ENCODE measurements around the gene FKBP5. TPM values are rescaled to one million over a fixed set of nuclear protein-coding genes. Genes with fewer than 3 reads are reported as not detected.

FKBP5 gene
- total RNA-seq, 2 donors from 2014 or later, result 27.0 to 53.3 TPM

GRCh38 chr6:35610830-35611229, 77.9 kb downstream of the FKBP5 start:
- no peak overlapping the region for H3K9ac ChIP-seq (ENCODE audit: extremely low read depth, low read length, poor library complexity, severe bottlenecking)
- no peak for DNase-seq
- Mint-ChIP-seq H3K36me3 (ENCODE audit: low read depth) (peaks cover 31% of the 10 kb centered on the region), H3K27ac (peak overlapping the region; percentile 11), H3K27me3 (ENCODE audit: insufficient read depth) (no peaks in the 10 kb centered on the region), H3K9me3 (no peaks in the 10 kb centered on the region), H3K4me3 (no peak overlapping the region), H3K4me1 (peaks cover 9% of the 10 kb centered on the region)
- H3K36me3 ChIP-seq (ENCODE audit: control insufficient read depth, insufficient read depth, low read length), result no peaks in the 10 kb centered on the region
- 94 to 98% methylated on average over 3 of the region's 3 CpGs for WGBS, 2 experiments (ENCODE audit: insufficient coverage in 1 of 2, insufficient read length in 1 of 2)
- no peak overlapping the region for H3K27ac ChIP-seq (ENCODE audit: low read depth, low read length)
- no peak overlapping the region for H3K4me3 ChIP-seq (ENCODE audit: low read length)
- no peaks in the 10 kb centered on the region for H3K4me1 ChIP-seq (ENCODE audit: control insufficient read depth, insufficient read depth, low read length)
- TF ChIP-seq, protein P1, sequence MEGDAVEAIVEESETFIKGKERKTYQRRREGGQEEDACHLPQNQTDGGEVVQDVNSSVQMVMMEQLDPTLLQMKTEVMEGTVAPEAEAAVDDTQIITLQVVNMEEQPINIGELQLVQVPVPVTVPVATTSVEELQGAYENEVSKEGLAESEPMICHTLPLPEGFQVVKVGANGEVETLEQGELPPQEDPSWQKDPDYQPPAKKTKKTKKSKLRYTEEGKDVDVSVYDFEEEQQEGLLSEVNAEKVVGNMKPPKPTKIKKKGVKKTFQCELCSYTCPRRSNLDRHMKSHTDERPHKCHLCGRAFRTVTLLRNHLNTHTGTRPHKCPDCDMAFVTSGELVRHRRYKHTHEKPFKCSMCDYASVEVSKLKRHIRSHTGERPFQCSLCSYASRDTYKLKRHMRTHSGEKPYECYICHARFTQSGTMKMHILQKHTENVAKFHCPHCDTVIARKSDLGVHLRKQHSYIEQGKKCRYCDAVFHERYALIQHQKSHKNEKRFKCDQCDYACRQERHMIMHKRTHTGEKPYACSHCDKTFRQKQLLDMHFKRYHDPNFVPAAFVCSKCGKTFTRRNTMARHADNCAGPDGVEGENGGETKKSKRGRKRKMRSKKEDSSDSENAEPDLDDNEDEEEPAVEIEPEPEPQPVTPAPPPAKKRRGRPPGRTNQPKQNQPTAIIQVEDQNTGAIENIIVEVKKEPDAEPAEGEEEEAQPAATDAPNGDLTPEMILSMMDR (conservative IDR thresholded peaks at IDR 0.05), result no peak
- H3K27me3 ChIP-seq (ENCODE audit: control insufficient read depth, insufficient read depth, low read length, poor library complexity, severe bottlenecking), result no peaks in the 10 kb centered on the region
- no peaks in the 10 kb centered on the region for H3K9me3 ChIP-seq (ENCODE audit: control insufficient read depth, low read length)

DNA sequence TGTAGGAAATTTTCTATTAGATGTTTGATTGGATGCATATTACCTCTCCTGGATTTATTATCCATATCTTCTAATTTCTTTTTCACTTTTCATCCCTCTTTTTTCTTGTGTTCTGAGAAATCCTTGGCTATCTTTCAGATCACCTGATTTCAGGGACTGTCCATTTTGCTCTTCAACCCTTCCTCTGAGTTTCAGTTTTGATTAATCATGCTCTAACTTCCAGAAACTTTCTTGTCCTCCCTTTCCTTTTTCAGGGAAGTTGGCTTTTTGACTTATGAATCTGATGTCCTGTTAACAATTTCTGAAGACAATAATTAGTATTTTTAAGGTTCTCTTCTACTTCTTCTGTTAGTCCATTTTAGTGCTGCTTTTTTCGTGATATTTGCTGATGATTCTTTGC, 79.1 kb downstream of the FKBP5 start:
- TF ChIP-seq, protein P1 (conservative IDR thresholded peaks at IDR 0.05), result no peak
- Histone ChIP-seq H3K27ac (ENCODE audit: low read depth, low read length) (no peak overlapping the region), H3K27me3 (ENCODE audit: control insufficient read depth, insufficient read depth, low read length, poor library complexity, severe bottlenecking) (no peaks in the 10 kb centered on the region), H3K4me3 (ENCODE audit: low read length) (no peak overlapping the region), H3K4me1 (ENCODE audit: control insufficient read depth, insufficient read depth, low read length) (no peaks in the 10 kb centered on the region), H3K9ac (ENCODE audit: extremely low read depth, low read length, poor library complexity, severe bottlenecking) (no peak overlapping the region), H3K9me3 (ENCODE audit: control insufficient read depth, low read length) (no peaks in the 10 kb centered on the region), H3K36me3 (ENCODE audit: control insufficient read depth, insufficient read depth, low read length) (no peaks in the 10 kb centered on the region)
- H3K27me3 Mint-ChIP-seq (ENCODE audit: insufficient read depth), result no peaks in the 10 kb centered on the region
- no peak for DNase-seq
- H3K4me1 Mint-ChIP-seq, result peaks cover 9% of the 10 kb centered on the region
- WGBS, 2 experiments (ENCODE audit: insufficient coverage in 1 of 2, insufficient read length in 1 of 2), result 71 to 90% methylated on average over 1 of the region's 1 CpG
- H3K9me3 Mint-ChIP-seq, result peaks cover under 1% of the 10 kb centered on the region
- H3K36me3 Mint-ChIP-seq (ENCODE audit: low read depth), result peaks cover 34% of the 10 kb centered on the region
- no peak overlapping the region for H3K4me3 Mint-ChIP-seq
- H3K27ac Mint-ChIP-seq, result no peak overlapping the region

DNA sequence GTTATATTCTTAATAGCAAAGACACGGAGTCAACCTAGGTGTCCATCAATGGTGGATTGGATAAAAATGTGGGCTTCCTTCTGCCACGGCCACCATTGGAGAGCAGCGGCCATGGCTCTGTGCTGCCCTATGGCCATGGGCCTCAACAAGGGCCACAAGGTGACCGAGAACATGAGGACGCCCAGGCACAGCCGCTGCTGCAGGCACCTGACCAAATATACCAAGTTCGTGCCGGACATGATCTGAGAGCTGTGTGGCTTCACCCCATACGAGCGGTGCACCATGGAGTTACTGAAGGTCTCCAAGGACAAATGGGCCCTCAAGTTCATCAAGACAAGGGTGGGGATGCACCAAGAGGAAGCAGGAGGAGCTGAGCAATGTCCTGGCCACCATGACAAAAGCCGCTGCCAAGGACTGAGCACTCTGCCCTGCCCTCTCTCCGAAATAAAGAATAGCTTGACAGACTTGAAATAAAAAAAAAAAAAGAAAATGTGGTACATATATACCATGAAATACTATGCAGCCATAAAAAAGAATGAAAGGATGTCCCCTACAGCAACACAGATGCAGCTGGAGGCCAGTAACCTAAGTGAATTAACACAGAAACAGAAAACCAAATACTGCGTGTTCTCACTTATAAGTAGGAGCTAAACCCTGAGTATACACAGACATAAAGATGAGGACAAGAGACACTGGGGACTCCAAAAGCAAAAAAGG, 81.0 kb downstream of the FKBP5 start:
- Mint-ChIP-seq H3K4me1 (peaks cover 15% of the 10 kb centered on the region), H3K27ac (no peak overlapping the region), H3K27me3 (ENCODE audit: insufficient read depth) (no peaks in the 10 kb centered on the region), H3K4me3 (no peak overlapping the region), H3K9me3 (peaks cover 4% of the 10 kb centered on the region), H3K36me3 (ENCODE audit: low read depth) (peaks cover 26% of the 10 kb centered on the region)
- Histone ChIP-seq H3K27ac (ENCODE audit: low read depth, low read length) (no peak overlapping the region), H3K4me3 (ENCODE audit: low read length) (no peak overlapping the region), H3K27me3 (ENCODE audit: control insufficient read depth, insufficient read depth, low read length, poor library complexity, severe bottlenecking) (no peaks in the 10 kb centered on the region), H3K9ac (ENCODE audit: extremely low read depth, low read length, poor library complexity, severe bottlenecking) (no peak overlapping the region), H3K4me1 (ENCODE audit: control insufficient read depth, insufficient read depth, low read length) (peaks cover 4% of the 10 kb centered on the region), H3K36me3 (ENCODE audit: control insufficient read depth, insufficient read depth, low read length) (no peaks in the 10 kb centered on the region), H3K9me3 (ENCODE audit: control insufficient read depth, low read length) (no peaks in the 10 kb centered on the region)
- WGBS, 2 experiments (ENCODE audit: insufficient coverage in 1 of 2, insufficient read length in 1 of 2), result 93 to 97% methylated on average over 10 to 13 of the region's 13 CpGs
- no peak for DNase-seq
- TF ChIP-seq, protein P1 (conservative IDR thresholded peaks at IDR 0.05), result no peak
